Measurements from ENCODE around the gene TSPAN11. TPM values are rescaled to one million over a fixed set of nuclear protein-coding genes. Genes with fewer than 3 reads are reported as not detected.

The TSPAN11 gene
- total RNA-seq, 4 donors from 2014 or later: 1.5 to 3.0 (median 2.9) TPM

DNA sequence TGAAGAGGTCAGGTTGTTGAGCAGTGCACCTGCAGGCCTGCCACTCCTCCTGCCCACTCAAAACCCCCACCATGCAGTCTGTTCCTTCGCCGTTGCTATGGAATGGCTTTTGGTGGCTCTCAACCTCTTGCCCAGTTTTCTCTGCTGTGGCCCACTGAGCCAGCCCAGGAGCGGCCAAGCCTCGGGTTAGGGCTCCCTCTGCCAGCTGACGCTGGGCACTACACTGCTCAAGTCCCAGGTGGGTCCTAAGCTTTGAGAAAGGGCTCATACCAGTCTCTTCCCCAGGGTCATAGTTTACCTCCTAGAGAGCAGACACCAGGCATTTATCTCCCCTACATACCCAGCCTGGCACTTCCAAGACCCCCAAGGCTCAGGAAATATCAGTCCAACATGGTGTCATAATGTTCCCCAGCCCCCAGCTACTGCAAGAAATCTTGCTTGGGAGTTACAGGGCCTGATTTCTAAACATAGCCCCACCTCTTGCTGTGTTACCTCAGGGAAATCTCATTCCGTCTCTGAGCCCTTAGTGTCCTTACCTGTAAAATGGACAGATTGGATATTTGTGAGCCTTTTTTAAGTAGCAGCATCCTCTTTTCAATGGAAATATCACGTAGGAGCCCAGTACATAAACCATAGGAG, 59.4 kb downstream of the TSPAN11 start:
- Histone ChIP-seq H3K4me1 (peaks cover 0 to 10% (median 4%) of the 10 kb centered on the region in 4 donors), H3K9me3 (no peaks in the 10 kb centered on the region), H3K36me3 (no peaks in the 10 kb centered on the region), H3K27ac (no peak overlapping the region), H3K4me3 (no peak overlapping the region), H3K27me3 (no peaks in the 10 kb centered on the region)
- intact Hi-C loops (cut with DNase I; ENCODE audit: low total_unique reads) (no loop called here), in situ Hi-C loops (cut with MboI; ENCODE audit: low pct_ligation_motif_present in 1 of 4, low pct_unique_long_range_greater_than_20kb in 1 of 4, low sequenced_read_pairs in 3 of 4) (loop anchor here in 2 of 4 donors (25.0 kb wide), 2 partner anchors 124 to 251 kb away; no protein-coding TSS in a partner anchor)
- TF ChIP-seq POLR2A (IDR thresholded peaks at IDR 0.05): no peak
- TF ChIP-seq, protein P1, sequence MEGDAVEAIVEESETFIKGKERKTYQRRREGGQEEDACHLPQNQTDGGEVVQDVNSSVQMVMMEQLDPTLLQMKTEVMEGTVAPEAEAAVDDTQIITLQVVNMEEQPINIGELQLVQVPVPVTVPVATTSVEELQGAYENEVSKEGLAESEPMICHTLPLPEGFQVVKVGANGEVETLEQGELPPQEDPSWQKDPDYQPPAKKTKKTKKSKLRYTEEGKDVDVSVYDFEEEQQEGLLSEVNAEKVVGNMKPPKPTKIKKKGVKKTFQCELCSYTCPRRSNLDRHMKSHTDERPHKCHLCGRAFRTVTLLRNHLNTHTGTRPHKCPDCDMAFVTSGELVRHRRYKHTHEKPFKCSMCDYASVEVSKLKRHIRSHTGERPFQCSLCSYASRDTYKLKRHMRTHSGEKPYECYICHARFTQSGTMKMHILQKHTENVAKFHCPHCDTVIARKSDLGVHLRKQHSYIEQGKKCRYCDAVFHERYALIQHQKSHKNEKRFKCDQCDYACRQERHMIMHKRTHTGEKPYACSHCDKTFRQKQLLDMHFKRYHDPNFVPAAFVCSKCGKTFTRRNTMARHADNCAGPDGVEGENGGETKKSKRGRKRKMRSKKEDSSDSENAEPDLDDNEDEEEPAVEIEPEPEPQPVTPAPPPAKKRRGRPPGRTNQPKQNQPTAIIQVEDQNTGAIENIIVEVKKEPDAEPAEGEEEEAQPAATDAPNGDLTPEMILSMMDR (IDR thresholded peaks at IDR 0.05): peak; percentile 39 to 55 (median 48)
- 35 to 100% methylated on average over 2 to 7 of the region's 7 CpGs for WGBS, 2 donors (ENCODE audit: low coverage in 1 of 2)
- DNase-seq: peak; percentile 23

DNA sequence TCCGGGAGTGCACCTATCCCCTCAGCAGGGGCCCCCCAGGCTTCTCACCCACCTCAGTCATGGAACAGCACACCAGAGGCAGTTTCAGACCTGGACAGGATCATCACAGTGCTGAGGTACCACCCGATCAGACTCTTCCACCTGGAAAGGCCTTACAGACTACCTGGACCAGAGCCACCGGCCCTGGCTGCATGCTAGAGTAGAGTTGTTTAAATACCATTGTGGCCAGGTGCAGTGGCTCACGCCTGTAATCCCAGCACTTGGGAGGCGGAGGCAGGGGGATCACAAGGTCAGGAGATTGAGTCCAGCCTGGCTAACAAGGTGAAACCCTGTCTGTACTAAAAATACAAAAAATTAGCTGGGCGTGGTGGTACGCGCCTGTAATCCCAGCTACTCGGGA, 61.5 kb downstream of the TSPAN11 start:
- Histone ChIP-seq H3K4me1 (peaks cover 0 to 10% (median 4%) of the 10 kb centered on the region in 4 donors), H3K27me3 (no peaks in the 10 kb centered on the region), H3K9me3 (no peaks in the 10 kb centered on the region), H3K36me3 (no peaks in the 10 kb centered on the region), H3K27ac (no peak overlapping the region), H3K4me3 (no peak overlapping the region)
- 76 to 79% methylated on average over 5 to 9 of the region's 9 CpGs for WGBS, 2 donors (ENCODE audit: low coverage in 1 of 2)
- TF ChIP-seq EP300 (IDR thresholded peaks at IDR 0.05; ENCODE audit: low read depth) (no peak), POLR2AphosphoS5 (IDR thresholded peaks at IDR 0.05) (no peak), POLR2A (IDR thresholded peaks at IDR 0.05) (no peak)
- TF ChIP-seq, protein P1 (IDR thresholded peaks at IDR 0.05): no peak
- DNase-seq: no peak
- in situ Hi-C loops (cut with MboI; ENCODE audit: low pct_ligation_motif_present in 1 of 4, low pct_unique_long_range_greater_than_20kb in 1 of 4, low sequenced_read_pairs in 3 of 4) (loop anchor here in 2 of 4 donors (25.0 kb wide), 2 partner anchors 126 to 249 kb away; no protein-coding TSS in a partner anchor), intact Hi-C loops (cut with DNase I; ENCODE audit: low total_unique reads) (loop anchor here (2.0 kb wide), 1 partner anchor 137 kb away; no protein-coding TSS in a partner anchor)

DNA sequence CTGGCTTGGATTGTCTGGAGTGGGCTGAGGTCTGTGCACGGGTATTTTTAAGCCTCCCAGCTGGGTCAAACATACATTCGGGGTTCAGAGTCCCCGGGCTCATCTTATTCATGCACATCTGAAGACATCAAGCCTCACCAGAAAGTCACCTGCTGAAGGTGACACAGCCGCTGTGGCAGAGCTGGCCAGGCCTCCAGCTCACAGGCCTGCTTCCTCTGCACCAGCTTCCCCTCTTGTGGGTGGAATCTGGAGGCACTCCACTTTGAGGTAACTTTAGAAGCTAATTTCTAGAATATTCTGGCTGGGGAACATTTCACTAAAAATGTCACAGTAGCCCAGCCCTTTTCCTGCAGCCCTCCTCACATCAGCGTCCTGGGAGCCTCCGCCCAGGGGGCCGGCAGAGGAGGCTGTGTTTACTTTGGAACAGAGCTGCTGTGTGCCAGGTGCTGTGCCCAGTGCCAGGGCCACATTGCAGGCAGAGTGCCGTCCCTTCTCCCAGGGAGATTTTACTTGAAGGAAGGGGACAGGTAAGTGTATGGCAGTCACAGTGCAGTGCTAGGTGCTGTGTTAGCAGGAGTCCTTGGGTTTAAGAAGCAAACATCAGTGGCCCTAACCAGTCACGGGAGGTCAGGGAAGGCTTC, 62.2 kb downstream of the TSPAN11 start:
- H3K4me3 ChIP-seq: no peak overlapping the region
- DNase-seq: peak; percentile 27

More for the DNA sequence above, 62.2 kb downstream of the TSPAN11 start:
- WGBS, 2 donors (ENCODE audit: low coverage in 1 of 2): 48% methylated on average over 9 of the region's 9 CpGs; no CpG with 5 or more reads in 1 of the 2 donors
- TF ChIP-seq, protein P1 (IDR thresholded peaks at IDR 0.05): no peak
- no peak for TF ChIP-seq POLR2A (IDR thresholded peaks at IDR 0.05)
- TF ChIP-seq POLR2AphosphoS5 (IDR thresholded peaks at IDR 0.05): no peak
- TF ChIP-seq EP300 (IDR thresholded peaks at IDR 0.05; ENCODE audit: low read depth): no peak
- Histone ChIP-seq H3K9me3 (no peaks in the 10 kb centered on the region), H3K27ac (no peak overlapping the region), H3K4me1 (peaks cover 0 to 10% (median 4%) of the 10 kb centered on the region in 4 donors), H3K27me3 (no peaks in the 10 kb centered on the region), H3K36me3 (no peaks in the 10 kb centered on the region)
- in situ Hi-C loops (cut with MboI; ENCODE audit: low pct_ligation_motif_present in 1 of 4, low pct_unique_long_range_greater_than_20kb in 1 of 4, low sequenced_read_pairs in 3 of 4) (loop anchor here in 2 of 4 donors (25.0 kb wide), 2 partner anchors 126 to 249 kb away; no protein-coding TSS in a partner anchor), intact Hi-C loops (cut with DNase I; ENCODE audit: low total_unique reads) (loop anchor here (2.0 kb wide), 1 partner anchor 138 kb away; no protein-coding TSS in a partner anchor)
